Hepatocyte (in vitro differentiated cells): ENCODE measurements around the gene ELAC2.

ENCODE experiments used
- EZH2 ChIP-seq: fragments of 200-600 bp; sonication (generic); IDR thresholded peaks from 2 replicates; pipeline ENCODE4 v1.6.1; 2016; ENCODE audit warnings: antibody characterized with exemption, mild to moderate bottlenecking, borderline replicate concordance
- TF ChIP-seq, protein P1 (sequence below): fragments of 200-600 bp; sonication (generic); IDR thresholded peaks from 2 replicates; pipeline ENCODE4 v1.5.1; 2016; ENCODE audit warnings: antibody characterized with exemption, mild to moderate bottlenecking; ENCODE audit not compliant: poor library complexity

DNA sequence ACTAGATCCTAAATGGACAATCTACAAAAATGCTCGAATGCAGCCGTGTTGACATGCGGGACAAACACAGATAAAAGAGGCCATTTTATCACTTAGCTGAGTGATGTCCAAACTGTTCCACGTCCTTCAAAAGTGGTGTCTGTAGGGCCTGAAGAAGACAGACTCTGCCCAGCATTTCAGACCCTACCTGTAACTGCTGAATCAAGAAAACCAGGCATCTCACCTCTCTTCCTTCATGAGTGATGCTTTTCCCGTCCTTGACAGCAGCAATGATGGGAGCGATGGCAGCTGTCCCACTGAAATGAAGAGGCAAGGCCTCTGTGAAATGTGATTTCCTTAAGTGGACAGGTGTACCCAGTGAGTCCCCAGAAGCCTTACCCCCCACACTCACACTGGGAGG, 12.3 kb downstream of the ELAC2 start:
- no peak for TF ChIP-seq EZH2
- TF ChIP-seq, protein P1, sequence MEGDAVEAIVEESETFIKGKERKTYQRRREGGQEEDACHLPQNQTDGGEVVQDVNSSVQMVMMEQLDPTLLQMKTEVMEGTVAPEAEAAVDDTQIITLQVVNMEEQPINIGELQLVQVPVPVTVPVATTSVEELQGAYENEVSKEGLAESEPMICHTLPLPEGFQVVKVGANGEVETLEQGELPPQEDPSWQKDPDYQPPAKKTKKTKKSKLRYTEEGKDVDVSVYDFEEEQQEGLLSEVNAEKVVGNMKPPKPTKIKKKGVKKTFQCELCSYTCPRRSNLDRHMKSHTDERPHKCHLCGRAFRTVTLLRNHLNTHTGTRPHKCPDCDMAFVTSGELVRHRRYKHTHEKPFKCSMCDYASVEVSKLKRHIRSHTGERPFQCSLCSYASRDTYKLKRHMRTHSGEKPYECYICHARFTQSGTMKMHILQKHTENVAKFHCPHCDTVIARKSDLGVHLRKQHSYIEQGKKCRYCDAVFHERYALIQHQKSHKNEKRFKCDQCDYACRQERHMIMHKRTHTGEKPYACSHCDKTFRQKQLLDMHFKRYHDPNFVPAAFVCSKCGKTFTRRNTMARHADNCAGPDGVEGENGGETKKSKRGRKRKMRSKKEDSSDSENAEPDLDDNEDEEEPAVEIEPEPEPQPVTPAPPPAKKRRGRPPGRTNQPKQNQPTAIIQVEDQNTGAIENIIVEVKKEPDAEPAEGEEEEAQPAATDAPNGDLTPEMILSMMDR = no peak
